HT1080 (cell line): ENCODE data around the gene RHCG. TPM values are rescaled to one million over a fixed set of nuclear protein-coding genes. Genes with fewer than 3 reads are reported as not detected.
A peak's percentile ranks its signal among the peaks of the same experiment; 100 is the strongest.

ENCODE experiments used
- DNase-seq: peaks from one replicate; pipeline ENCODE4 v3.0.0-alpha.2; 2015; ENCODE audit warnings: low read depth
- total RNA-seq: library from RNA; depleted of rRNA; stranded (reverse); fragments of >200 nt; shearing (Covaris generic); gene quantifications from 2 replicates; pipeline ENCODE4 v1.2.3, GENCODE V29; 2014

The RHCG gene
- total RNA-seq, 1 experiment from 2014 or later, result not detected

DNA sequence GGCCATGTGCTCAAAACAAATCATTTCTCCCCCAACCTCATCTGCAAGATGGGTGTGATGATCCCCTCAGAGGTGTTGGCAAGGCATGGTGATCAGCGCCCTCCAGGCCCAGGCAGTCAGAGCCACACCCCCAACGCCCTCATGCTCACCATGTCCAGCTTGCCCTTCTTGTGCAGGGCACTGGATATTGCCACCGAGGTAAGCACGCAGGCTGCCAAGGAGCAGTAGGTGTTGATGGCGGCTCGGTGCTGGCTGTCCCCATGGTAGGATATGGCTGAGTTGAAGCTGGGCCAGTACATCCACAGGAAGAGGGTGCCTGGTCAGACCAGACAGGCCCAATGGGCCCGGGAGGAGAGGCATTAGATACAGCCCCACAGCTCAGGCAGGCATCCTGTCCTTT lies 17.2 kb downstream of the RHCG start:
- DNase-seq, result no peak

- DNase-seq, result no peak
Observed at GRCh38 chr15:89477411-89478242, 18.8 kb downstream of the RHCG start.

DNA sequence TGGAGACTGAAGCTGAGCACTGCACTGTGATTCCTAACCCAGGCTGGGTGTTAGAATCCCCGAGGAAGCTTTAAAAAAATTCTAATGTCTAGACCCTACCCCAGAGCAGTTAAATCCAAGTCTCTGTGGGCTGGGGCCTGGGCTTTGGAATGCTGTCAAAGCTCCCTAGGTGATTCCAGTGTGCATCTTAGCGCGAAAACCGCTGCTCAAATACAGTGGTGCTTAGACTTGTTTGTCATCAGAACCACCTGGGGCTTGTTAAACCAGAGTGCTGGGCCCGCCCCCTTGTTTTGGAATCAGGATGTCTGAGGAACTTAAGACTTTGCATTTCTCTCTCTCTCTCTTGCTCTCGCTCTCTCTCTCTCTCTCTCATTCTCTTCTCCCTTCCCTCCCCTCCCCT lies 20.7 kb downstream of the RHCG start:
- no peak for DNase-seq

DNA sequence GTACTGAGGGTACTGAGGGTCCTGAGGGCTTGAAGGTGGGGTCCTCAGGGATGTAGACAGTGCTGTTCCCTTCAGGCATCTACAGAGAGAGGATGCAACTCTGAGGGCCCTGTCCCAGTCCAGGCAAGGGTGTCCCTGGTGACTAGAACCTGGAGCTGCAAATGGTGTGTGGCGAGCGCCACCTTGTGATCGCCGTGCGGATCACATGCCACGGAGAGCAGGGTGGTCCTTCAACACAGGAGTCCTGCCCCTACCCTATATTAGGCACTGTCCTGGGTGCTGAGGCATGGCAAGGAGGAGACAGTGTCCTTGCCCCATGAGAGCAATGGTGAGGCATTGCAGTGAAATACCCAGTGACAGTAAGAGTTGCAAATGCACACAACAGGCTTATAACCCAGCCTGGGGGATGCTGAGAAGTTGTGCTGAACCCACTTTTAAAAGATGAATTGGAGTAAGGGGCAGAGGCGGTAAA lies 23.6 kb downstream of the RHCG start:
- peak; percentile 70 for DNase-seq

GRCh38 chr15:89469426-89470096 lies 26.8 kb downstream of the RHCG start:
- DNase-seq, result no peak

DNA sequence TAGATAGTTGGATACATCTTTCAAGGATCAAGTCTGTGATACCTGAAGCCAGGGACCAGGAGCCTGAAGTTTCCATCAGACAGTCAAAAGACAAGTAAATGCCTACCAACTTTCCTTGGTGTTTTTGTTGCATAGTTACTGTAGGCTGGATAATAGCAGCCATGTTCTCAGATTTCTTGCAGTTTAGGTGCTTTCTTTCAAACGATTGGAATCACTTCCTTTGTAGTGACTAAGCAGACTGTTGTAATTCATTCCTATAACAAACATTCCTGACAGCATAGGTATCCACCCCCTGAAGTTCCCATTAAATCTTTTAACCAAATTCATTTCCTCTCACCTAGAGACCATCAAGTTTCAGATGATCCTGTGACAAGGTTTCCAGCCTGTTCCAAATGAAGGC lies 27.6 kb downstream of the RHCG start:
- peak; percentile 61 for DNase-seq

GRCh38 chr15:89463113-89463512 lies 33.3 kb downstream of the RHCG start:
- DNase-seq, result no peak

DNA sequence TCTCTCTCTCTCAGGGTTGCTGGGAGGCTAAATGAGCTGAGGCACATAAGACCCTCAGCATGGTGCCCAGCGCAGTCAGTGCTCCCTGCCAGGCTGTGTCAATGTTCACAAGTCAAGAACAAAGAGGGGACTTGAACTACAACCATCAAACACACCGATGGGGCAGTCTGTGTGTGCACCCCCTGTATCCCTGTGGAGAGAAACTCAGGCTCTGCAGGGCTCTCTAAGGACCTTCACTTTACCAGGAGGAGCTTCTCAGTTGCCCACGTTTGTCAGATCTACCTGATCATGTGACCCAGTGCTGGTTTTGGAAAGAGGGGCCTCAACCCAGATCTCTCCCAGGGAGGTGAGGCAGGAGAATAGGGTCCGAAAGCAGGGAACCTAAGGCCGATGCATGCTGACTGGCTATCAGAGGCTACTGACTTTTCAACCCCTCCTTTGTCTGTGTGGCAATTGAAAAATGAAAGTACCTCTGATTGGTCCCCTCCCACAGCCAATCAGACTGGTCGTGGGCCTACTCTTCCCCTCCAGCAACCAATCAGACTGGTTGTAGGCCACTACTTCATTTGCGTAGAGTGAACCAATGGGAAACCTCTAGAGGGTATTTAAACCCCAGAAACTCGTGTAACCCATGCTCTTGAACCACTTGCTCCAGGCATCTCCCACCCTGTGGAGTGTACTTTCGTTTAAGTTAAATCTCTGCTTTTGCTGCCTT lies 34.0 kb downstream of the RHCG start:
- DNase-seq, result peak; percentile 81

DNA sequence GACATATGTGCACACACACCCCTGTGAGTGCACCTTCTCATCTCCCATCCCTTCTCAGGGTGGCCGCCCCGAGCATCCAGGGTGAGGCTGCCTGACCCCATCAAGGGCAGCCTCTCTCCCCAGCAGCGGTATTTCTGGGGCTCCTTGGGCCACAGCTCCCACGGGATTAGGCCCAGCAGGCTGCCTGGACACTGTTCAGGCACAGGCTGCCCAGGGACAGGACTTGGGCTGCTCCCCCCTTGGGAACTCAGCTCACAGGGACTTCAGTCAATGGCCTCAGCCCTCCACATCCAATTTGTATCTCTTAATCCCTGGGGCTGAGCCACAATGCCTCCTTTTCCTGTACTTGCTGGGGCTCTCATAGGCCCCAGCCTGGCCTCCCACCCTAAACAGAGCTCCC lies 35.0 kb downstream of the RHCG start:
- DNase-seq, result no peak

DNA sequence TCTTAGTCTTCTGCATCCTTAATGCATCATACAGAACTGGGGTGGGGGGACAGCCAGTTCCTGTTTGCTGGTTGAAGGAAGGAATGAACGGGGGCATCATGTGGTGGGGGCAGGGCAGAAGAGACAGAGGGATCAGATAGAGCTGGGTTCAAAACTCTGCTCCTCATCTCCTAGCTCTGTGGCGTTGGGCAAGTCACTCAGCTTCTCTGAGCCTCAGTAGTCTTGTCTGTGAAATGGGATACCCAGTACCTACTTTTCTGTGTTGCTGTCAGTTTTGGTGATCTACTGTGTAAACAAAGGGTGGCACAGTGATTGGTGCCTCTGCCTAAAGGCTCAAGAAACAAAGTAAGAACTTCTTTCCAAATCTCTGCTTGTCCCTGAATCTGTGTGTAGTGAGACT lies 36.3 kb downstream of the RHCG start:
- no peak for DNase-seq

GRCh38 chr15:89459271-89460038 lies 36.9 kb downstream of the RHCG start:
- no peak for DNase-seq

GRCh38 chr15:89458440-89458839 lies 37.9 kb downstream of the RHCG start:
- DNase-seq, result no peak

DNA sequence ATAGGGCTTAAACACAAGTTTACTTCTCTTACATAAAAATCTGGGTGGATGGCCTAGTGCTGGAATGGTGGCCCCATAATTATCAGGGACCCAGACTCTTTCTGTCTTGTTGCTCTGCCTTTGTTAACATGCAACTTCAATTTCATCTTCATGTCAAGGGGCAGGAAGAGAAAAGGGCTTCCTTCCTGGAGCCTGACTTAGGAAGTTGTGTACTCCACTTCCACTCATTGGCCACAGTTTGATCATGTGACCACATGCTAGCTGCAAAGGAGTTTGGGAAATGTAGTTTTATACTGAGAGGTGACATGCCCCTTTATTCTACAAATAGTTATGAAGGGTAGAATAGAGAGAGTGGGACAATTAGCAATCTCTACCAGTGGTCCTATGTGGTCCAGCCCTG lies 39.3 kb downstream of the RHCG start:
- DNase-seq, result peak; percentile 53

DNA sequence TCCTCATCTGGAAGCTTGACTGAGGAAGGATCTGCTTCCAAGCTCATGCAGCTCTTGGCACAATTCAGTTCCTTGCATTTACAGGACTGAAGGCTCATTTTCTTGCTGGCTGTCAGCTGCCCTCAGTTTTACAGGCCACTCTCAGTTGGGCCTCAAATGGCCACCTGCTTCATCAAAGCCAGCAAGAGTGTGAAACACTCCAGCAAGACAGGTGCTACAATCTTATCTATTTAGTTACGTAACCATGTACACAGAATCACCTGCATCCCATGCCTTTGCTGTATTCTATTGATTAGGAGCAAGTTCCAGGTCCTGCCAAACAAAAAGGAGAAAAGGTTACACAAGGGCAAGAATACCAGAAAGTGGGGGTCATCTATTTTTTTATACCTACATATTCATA lies 40.8 kb downstream of the RHCG start:
- no peak for DNase-seq

GRCh38 chr15:89452330-89452836 lies 44.0 kb downstream of the RHCG start:
- DNase-seq, result no peak

DNA sequence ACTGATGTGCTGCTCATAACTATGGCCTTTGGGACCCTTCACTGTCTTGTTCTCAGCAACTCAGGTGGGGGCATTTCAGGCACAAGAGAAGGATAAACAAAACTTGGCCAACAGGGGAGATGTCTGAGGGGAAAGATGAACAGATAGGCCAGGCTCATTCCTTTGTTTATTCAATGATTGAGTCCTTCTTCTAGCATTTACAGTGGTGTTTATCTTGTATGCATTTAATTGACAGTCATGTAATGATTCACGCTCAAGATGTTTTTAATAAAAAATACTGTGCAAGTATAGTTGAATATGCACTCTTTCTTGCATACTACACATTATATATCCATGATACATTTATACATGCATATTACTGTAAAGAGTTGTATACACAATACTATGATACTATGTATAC lies 44.5 kb downstream of the RHCG start:
- DNase-seq, result no peak

GRCh38 chr15:89450076-89451006 lies 46.0 kb downstream of the RHCG start:
- no peak for DNase-seq

DNA sequence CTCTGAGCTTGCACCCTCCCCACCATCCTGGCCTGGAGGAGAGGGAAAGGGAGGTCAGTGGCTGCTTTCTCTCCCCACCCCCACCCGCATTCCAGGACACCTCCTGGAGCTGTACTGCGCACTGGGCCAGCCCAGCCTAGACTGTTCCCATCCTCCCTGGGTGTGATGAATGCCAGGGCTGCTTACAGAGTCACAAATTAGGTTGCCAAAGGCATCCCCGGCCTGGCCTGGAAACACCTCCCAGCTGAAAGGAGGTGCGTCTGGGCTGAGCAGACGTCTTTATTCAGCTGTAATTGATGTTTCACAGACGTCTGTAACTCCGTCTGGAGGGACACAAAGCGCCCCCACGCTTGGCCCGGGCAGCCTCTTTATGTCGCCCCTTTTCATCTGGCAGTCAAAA lies 47.6 kb downstream of the RHCG start:
- DNase-seq, result no peak

- DNase-seq, result no peak
Observed at GRCh38 chr15:89447676-89448075, 48.7 kb downstream of the RHCG start.

- no peak for DNase-seq
Observed at GRCh38 chr15:89446255-89446891, 50.0 kb downstream of the RHCG start.
